Esophagus squamous epithelium (tissue), 5 donors: ENCODE results near the gene LARP1. TPM values are rescaled to one million over a fixed set of nuclear protein-coding genes. Genes with fewer than 3 reads are reported as not detected.

Experiments
- DNase-seq: peaks from one replicate; lab custom pipeline; 2025; lab: John Stamatoyannopoulos, UW
- H3K27ac ChIP-seq, 4 donors: fragments of 200-600 bp; sonication (generic); one replicate each; pipeline ENCODE4 v1.5.1; 2016 to 2019; ENCODE audit warnings: mild to moderate bottlenecking in 1 of 4
- H3K27me3 ChIP-seq, 4 donors: fragments of 200-600 bp; sonication (generic); 1 replicate in 3 of 4; 2 replicates in 1 of 4; pipeline versions ENCODE4 v1.5.1 to v1.6.0; 2017 to 2021; ENCODE audit warnings: antibody characterized with exemption in 1 of 4
- H3K36me3 ChIP-seq, 3 donors: fragments of 200-600 bp; sonication (generic); one replicate each; pipeline ENCODE4 v1.5.1; 2016 to 2019
- H3K4me1 ChIP-seq, 3 donors: fragments of 200-600 bp; sonication (generic); one replicate each; pipeline ENCODE4 v1.5.1; 2017 to 2019
- H3K4me3 ChIP-seq, 4 donors: fragments of 200-600 bp; sonication (generic); 1 replicate in 3 of 4; 2 replicates in 1 of 4; pipeline ENCODE4 v1.5.1; 2016 to 2019; ENCODE audit warnings: mild to moderate bottlenecking in 2 of 4, moderate library complexity in 1 of 4
- H3K9me3 ChIP-seq, 3 donors: fragments of 200-600 bp; sonication (generic); one replicate each; pipeline ENCODE4 v1.5.1; 2016 to 2019
- POLR2A ChIP-seq, 4 donors: fragments of 450-650 bp; IDR thresholded peaks; one replicate each; pipeline ENCODE4 v1.6.1; 2017; ENCODE audit warnings: antibody characterized with exemption in 4 of 4, mild to moderate bottlenecking in 4 of 4, moderate library complexity in 3 of 4
- WGBS, 2 donors: methylation state at CpG; one replicate each; pipeline ENCODE4 v1.1.5; 2018; 5-methylcytosine and 5-hydroxymethylcytosine counted together
- intact Hi-C: fragments of 100-400 bp; cut with DNase I; formaldehyde crosslinking; loops from one replicate; pipeline ENCODE4 v1.15.0; 2022
- total RNA-seq, 4 donors: library from RNA; depleted of rRNA; stranded (reverse); fragments of >200 nt; gene quantifications; one replicate each; pipeline ENCODE4 v1.1.0, GENCODE V29; 2016
- TF ChIP-seq, protein P1 (sequence below), 6 experiments: fragments of 450-650 bp in 4 of 6; fragments of 200-600 bp in 2 of 6; sonication (generic) in 2 of 6; IDR thresholded peaks; one replicate each; pipeline ENCODE4 v1.5.1; 2016 to 2019; ENCODE audit warnings: antibody characterized with exemption in 6 of 6, mild to moderate bottlenecking in 4 of 6, moderate library complexity in 4 of 6
- donor health status: DM: yes; HTN: yes; CAD: no.

The LARP1 gene
- total RNA-seq, 4 donors from 2014 or later, result 81.7 to 105 (median 95.2) TPM

DNA sequence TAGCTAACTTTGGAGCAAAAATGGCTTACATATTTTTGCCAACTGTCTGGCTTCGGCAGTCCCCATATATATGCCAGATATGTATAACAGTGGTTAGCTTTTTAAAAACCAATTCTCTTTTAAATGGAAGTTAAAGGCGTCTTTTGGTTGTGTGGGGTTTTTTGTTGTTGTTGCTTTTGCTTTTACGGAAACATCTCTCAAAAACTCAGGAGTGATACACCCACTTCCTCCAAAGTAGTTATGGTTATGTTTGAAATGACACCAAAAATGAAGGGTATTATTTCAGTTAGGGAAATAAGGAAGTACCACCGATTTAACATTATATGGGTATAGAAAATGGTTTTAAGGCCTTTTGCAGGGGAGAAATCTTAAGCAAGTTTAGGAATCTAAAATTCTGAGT lies 105.6 kb downstream of the LARP1 start:
- H3K4me1 ChIP-seq, result peaks cover 0 to 60% (median 38%) of the 10 kb centered on the region in 3 donors
- TF ChIP-seq, protein P1, sequence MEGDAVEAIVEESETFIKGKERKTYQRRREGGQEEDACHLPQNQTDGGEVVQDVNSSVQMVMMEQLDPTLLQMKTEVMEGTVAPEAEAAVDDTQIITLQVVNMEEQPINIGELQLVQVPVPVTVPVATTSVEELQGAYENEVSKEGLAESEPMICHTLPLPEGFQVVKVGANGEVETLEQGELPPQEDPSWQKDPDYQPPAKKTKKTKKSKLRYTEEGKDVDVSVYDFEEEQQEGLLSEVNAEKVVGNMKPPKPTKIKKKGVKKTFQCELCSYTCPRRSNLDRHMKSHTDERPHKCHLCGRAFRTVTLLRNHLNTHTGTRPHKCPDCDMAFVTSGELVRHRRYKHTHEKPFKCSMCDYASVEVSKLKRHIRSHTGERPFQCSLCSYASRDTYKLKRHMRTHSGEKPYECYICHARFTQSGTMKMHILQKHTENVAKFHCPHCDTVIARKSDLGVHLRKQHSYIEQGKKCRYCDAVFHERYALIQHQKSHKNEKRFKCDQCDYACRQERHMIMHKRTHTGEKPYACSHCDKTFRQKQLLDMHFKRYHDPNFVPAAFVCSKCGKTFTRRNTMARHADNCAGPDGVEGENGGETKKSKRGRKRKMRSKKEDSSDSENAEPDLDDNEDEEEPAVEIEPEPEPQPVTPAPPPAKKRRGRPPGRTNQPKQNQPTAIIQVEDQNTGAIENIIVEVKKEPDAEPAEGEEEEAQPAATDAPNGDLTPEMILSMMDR (IDR thresholded peaks at IDR 0.05), result no peak
- no peak for TF ChIP-seq POLR2A (IDR thresholded peaks at IDR 0.05)
- WGBS, 2 donors, result 23 to 44% methylated on average over 4 of the region's 4 CpGs
- DNase-seq, result no peak
- intact Hi-C loops, result no loop called here
- H3K9me3 ChIP-seq, result no peaks in the 10 kb centered on the region
- no peaks in the 10 kb centered on the region for H3K27me3 ChIP-seq
- H3K36me3 ChIP-seq, result peaks cover 0 to 42% (median 5%) of the 10 kb centered on the region in 3 donors
- H3K27ac ChIP-seq, result peak overlapping the region in 3 of 4 donors; percentile 32 to 100 (median 98)
- H3K4me3 ChIP-seq, result peak overlapping the region in 3 of 4 donors; percentile 74 to 93 (median 90)

DNA sequence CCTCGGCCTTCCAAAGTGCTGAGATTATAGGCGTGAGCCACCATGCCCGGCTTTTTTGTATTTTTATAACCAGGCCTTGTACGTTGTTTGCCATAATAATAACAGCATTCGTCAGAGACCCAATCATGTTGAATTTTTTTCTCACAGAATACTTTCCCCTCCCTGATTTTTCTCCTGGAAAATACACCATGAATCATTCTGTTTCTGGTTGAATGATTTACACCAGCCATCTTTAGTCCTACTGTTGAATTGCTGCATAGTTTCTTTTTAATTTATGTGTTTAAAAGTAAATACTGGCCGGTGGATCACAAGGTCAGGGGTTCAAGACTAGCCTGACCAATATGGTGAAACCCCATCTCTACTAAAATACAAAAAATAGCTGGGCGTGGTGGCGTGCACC lies 106.8 kb downstream of the LARP1 start:
- DNase-seq, result no peak
- 79 to 87% methylated on average over 8 of the region's 8 CpGs for whole genome bisulfite sequencing, 2 donors
- H3K27ac ChIP-seq, result no peak overlapping the region
- no peak for TF ChIP-seq POLR2A (IDR thresholded peaks at IDR 0.05)
- TF ChIP-seq, protein P1 (IDR thresholded peaks at IDR 0.05), result no peak
- H3K27me3 ChIP-seq, result no peaks in the 10 kb centered on the region
- H3K9me3 ChIP-seq, result no peaks in the 10 kb centered on the region
- intact Hi-C loops, result no loop called here
- peaks cover 0 to 54% (median 10%) of the 10 kb centered on the region in 3 donors for H3K36me3 ChIP-seq
- peaks cover 0 to 63% (median 34%) of the 10 kb centered on the region in 3 donors for H3K4me1 ChIP-seq
- no peak overlapping the region for H3K4me3 ChIP-seq

GRCh38 chr5:154862766-154863165 lies 107.6 kb downstream of the LARP1 start:
- Histone ChIP-seq H3K4me3 (no peak overlapping the region), H3K27ac (no peak overlapping the region), H3K9me3 (no peaks in the 10 kb centered on the region), H3K4me1 (peaks cover 0 to 56% (median 33%) of the 10 kb centered on the region in 3 donors), H3K27me3 (no peaks in the 10 kb centered on the region), H3K36me3 (peaks cover 0 to 62% (median 10%) of the 10 kb centered on the region in 3 donors)
- intact Hi-C loops, result no loop called here
- WGBS, 2 donors, result 65 to 79% methylated on average over 2 of the region's 2 CpGs
- TF ChIP-seq, protein P1 (IDR thresholded peaks at IDR 0.05), result no peak
- TF ChIP-seq POLR2A (IDR thresholded peaks at IDR 0.05), result no peak
- no peak for DNase-seq

DNA sequence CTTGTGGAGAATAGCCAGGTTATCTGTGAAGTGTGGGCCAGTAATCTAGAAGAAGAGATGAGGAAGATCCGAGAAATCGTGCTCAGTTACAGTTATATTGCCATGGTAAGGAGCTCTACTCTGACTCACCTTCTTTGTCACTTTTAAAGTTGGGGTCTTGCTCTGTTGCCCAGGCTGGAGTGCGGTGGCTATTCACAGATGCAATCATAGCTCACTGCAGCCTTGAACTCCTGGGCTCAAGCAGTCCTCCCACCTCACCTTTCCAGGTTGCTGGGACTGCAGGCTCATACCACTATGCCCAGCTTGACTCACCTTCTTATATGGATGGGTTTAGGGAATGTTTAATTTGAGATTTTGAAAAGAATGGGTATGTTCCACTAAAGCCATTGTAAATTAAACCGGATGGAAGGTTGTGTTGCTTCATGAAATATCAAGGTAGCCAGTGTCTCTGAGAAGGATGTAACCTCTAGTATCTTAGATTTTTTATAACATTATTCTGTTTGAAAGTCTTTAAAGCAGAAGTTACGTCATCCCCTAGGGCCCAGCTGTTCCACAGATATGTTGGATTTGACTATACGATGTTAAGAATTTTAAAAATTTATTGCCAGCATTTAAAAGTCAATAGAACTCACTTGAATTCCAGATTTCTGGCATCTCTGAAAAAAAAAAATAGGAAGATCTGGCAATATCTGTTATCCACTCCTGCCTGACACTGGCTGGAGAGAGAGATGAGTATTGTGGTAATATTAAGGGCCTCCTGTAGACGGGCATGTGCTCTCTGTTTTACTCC lies 108.3 kb downstream of the LARP1 start:
- H3K9me3 ChIP-seq, result no peaks in the 10 kb centered on the region
- no peak overlapping the region for H3K4me3 ChIP-seq
- intact Hi-C loops, result no loop called here
- DNase-seq, result no peak
- H3K27me3 ChIP-seq, result no peaks in the 10 kb centered on the region
- 85 to 89% methylated on average over 7 of the region's 7 CpGs for WGBS, 2 donors
- TF ChIP-seq, protein P1 (IDR thresholded peaks at IDR 0.05), result no peak
- TF ChIP-seq POLR2A (IDR thresholded peaks at IDR 0.05), result no peak
- H3K27ac ChIP-seq, result no peak overlapping the region
- H3K4me1 ChIP-seq, result peaks cover 0 to 59% (median 33%) of the 10 kb centered on the region in 3 donors
- peaks cover 0 to 69% (median 10%) of the 10 kb centered on the region in 3 donors for H3K36me3 ChIP-seq

DNA sequence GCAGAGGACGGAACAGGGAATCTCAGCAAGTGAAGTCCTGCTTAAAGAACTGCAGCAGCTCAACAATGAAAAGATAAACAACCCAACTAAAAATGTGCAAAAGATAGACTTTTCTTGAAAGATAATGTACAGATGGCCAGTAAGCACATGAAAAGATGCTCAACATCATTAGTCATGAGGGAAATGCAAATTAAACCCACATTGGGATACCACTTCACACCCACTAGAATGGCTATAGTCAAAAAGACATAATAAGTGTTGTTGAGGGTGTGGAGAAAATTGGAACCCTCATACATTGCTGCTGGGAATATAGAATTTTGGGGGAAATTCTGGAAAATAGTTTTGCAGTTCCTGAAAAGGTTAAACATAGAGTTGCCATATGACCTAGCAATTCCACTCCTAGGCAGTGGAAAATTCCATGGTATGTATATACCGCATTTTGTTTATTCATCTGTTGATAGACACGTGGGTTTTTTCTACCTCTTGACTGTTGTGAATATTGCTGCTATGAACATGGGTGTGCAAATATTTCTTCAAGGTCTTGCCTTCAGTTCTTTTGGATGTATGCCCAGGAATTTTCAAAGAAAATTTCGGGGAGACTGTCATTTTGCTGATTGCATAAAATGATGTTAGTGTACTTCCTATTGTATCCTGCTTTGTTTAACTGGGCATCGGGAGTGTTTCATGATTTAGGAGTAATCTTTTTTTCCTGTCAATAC lies 110.4 kb downstream of the LARP1 start:
- 54 to 61% methylated on average over 5 of the region's 5 CpGs for WGBS, 2 donors
- TF ChIP-seq POLR2A (IDR thresholded peaks at IDR 0.05), result no peak
- TF ChIP-seq, protein P1 (IDR thresholded peaks at IDR 0.05), result no peak
- intact Hi-C loops, result no loop called here

More for the DNA sequence above, 110.4 kb downstream of the LARP1 start:
- H3K4me3 ChIP-seq, result no peak overlapping the region
- H3K27me3 ChIP-seq, result no peaks in the 10 kb centered on the region
- H3K9me3 ChIP-seq, result no peaks in the 10 kb centered on the region
- no peak for DNase-seq
- peaks cover 0 to 44% (median 22%) of the 10 kb centered on the region in 3 donors for H3K4me1 ChIP-seq
- no peak overlapping the region for H3K27ac ChIP-seq
- peaks cover 0 to 85% (median 12%) of the 10 kb centered on the region in 3 donors for H3K36me3 ChIP-seq
